GM18508 (cell line): ENCODE results near the gene CALML3.
"Not testable (repeated sequence)": the region's sequence is repeated elsewhere in the genome, so short reads cannot be mapped to it uniquely, and the experiment has no call there.

Experiments
- ATAC-seq: cut with Tn5 transposase; IDR thresholded peaks from one replicate; pipeline ENCODE4 v1.9.1; 2021; ENCODE audit warnings: moderate number of reproducible peaks; ENCODE audit not compliant: insufficient read depth, unreplicated experiment

Gene CALML3

GRCh38 chr10:5524641-5525560 lies at the start of gene CALML3:
Gene CALML3, plus strand, starts transcription at chr10:5524961. Its CDS starts 125 bp downstream, at chr10:5525086.
- ATAC-seq = no peak

- ATAC-seq = not testable (repeated sequence)
Measured at GRCh38 chr10:5475088-5475487, 49.7 kb upstream of the CALML3 start.

- not testable (repeated sequence) for ATAC-seq
Measured at GRCh38 chr10:5475974-5476807, 48.6 kb upstream of the CALML3 start.

- ATAC-seq = no peak
Measured at GRCh38 chr10:5476918-5477525, 47.7 kb upstream of the CALML3 start.

- no peak for ATAC-seq
Measured at GRCh38 chr10:5477948-5478693, 46.6 kb upstream of the CALML3 start.

- ATAC-seq = no peak
Measured at GRCh38 chr10:5478694-5479305, 46.0 kb upstream of the CALML3 start.

- no peak for ATAC-seq
Measured at GRCh38 chr10:5479481-5480161, 45.1 kb upstream of the CALML3 start.

- no peak for ATAC-seq
Measured at GRCh38 chr10:5480162-5480941, 44.4 kb upstream of the CALML3 start.

- ATAC-seq = no peak
Measured at GRCh38 chr10:5481121-5481520, 43.6 kb upstream of the CALML3 start.

GRCh38 chr10:5482016-5482415 lies 42.7 kb upstream of the CALML3 start:
- ATAC-seq = no peak

GRCh38 chr10:5484205-5484604 lies 40.6 kb upstream of the CALML3 start:
- no peak for ATAC-seq

- ATAC-seq = no peak
Measured at GRCh38 chr10:5485290-5485689, 39.5 kb upstream of the CALML3 start.

GRCh38 chr10:5485948-5486852 lies 38.6 kb upstream of the CALML3 start:
- no peak for ATAC-seq

GRCh38 chr10:5486853-5487235 lies 37.9 kb upstream of the CALML3 start:
- ATAC-seq = no peak

GRCh38 chr10:5488272-5489161 lies 36.2 kb upstream of the CALML3 start:
- ATAC-seq = no peak

- ATAC-seq = no peak
Measured at GRCh38 chr10:5490032-5490431, 34.7 kb upstream of the CALML3 start.
